GM18873 (cell line): ENCODE measurements around the gene OR10H4.
"Not testable (repeated sequence)": the region's sequence is repeated elsewhere in the genome, so short reads cannot be mapped to it uniquely, and the experiment has no call there.

Experiments used
- ATAC-seq: cut with Tn5 transposase; IDR thresholded peaks from one replicate; pipeline ENCODE4 v1.9.1; 2021; ENCODE audit warnings: mild to moderate bottlenecking, moderate library complexity, moderate number of reproducible peaks; ENCODE audit not compliant: unreplicated experiment, low FRiP score

The OR10H4 gene, protein sequence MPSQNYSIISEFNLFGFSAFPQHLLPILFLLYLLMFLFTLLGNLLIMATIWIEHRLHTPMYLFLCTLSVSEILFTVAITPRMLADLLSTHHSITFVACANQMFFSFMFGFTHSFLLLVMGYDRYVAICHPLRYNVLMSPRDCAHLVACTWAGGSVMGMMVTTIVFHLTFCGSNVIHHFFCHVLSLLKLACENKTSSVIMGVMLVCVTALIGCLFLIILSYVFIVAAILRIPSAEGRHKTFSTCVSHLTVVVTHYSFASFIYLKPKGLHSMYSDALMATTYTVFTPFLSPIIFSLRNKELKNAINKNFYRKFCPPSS

DNA sequence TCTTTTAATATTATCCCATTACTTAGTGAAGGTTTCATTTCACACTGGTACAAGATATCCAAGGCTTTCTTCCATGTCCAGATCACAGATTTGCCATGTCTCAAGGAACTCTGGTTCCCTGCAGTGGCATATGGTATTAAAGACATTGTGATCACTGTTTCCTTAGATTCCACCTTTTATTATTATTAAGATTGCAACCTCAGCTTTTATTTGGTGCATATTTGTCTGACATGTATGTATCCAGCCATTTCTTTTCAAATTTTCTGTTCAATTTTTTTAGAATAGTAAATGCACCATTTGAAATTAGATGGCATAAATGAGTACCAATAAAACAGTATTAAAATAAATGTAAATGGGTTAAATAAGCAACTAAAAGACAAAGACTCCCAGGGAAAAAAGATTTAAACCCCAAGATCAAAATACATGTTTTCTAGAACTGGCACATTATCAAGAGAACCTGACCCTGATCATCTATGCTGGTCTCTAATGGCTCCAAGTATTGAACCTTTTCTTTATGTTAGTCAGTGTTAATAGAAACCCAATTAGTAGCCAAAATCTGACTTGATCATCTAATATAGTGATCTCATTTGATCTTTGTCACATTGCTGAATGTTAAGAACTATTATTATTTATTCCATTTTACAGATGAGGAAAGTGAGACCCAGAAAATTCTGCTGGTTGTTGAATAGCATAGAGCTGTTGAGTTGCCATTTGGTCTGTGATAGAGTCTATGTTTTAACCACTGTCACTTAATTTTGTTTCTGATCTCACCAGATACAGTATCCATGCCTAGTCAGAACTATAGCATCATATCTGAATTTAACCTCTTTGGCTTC lies at the start of gene OR10H4:
Gene OR10H4 (plus strand): TSS at position 786 of the 836 bp plus-strand sequence. CDS start 0 bp downstream, at position 786.
- no peak for ATAC-seq

DNA sequence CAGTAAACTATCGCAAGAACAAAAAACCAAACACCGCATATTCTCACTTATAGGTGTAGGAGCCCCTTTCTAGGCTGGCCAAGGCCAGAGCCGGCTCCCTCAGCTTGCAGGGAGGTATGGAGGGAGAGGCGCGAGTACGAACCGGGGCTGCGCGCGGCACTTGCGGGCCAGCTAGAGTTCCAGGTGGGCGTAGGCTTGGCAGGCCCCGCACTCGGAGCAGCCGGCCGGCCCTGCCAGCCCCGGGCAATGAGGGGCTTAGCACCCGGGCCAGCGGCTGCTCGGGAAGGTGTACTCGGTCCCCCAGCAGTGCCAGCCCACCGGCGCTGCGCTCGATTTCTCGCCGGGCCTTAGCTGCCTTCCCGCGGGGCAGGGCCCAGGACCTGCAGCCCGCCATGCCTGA lies 49.2 kb upstream of the OR10H4 start:
- not testable (repeated sequence) for ATAC-seq

- ATAC-seq: not testable (repeated sequence)
These were observed 48.8 kb upstream of the OR10H4 start for GRCh38 chr19:15900032-15900431.

DNA sequence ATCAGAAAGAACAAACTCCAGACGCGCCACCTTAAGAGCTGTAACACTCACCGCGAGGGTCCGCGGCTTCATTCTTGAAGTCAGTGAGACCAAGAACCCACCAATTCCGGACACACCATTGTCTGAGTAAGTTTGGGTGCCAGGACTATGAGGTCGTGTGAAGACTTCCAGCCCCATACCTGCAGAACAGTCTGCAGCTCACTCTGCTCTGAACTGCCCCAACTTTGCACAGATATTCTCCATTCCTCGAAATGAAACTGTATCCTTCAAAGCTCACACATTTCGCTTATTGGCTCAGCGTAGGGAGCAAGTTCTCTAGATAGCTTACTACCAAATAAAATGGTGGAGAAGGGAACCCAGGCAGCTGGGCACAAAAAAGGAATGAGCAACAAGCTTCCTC lies 48.3 kb upstream of the OR10H4 start:
- ATAC-seq: no peak

GRCh38 chr19:15902254-15902653 lies 46.6 kb upstream of the OR10H4 start:
- no peak for ATAC-seq

DNA sequence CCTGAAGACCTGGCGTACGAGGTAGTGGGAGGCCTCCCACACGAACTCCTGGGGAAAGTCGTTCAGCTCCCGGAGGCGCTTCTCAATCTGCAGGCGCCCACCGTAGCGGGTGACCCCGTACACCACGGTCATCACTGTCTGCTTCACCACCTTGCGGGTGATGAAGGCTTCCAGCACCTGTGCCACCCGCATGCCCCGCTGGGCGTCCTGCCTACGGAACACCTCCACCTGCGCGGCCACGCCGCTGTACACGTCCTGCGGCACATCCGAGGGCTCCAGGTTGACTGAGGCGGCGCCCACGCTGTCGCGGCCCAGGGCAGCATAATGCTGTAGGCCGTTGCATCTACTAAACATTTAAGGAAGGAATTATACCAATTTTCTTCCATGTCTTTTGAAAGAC lies 45.9 kb upstream of the OR10H4 start:
- not testable (repeated sequence) for ATAC-seq

- ATAC-seq: no peak
These were observed 43.8 kb upstream of the OR10H4 start for GRCh38 chr19:15905026-15905425.

- ATAC-seq: no peak
These were observed 37.1 kb upstream of the OR10H4 start for GRCh38 chr19:15911599-15912235.

DNA sequence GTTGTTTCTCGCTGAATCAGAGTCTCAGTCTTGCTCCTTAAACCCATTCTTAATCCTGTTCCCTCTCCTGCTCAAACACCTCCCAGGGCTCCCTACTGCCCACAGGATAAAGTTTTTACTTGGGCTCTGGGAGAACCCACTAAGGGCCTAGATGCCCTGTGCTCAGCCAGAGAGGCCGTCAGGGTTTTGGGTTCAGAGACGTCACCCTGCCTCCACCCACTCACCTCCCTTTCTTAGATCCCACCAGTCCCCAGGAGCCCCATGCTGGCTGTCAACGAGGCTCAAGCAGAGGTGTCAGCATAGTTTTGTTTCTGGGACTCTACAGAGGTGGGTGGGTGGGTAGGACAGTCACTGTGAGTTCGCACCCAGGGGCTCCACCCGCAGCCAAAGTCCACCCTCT lies 35.4 kb upstream of the OR10H4 start:
- no peak for ATAC-seq

GRCh38 chr19:15913830-15914229 lies 35.0 kb upstream of the OR10H4 start:
- no peak for ATAC-seq

GRCh38 chr19:15915109-15915508 lies 33.7 kb upstream of the OR10H4 start:
- ATAC-seq: no peak

DNA sequence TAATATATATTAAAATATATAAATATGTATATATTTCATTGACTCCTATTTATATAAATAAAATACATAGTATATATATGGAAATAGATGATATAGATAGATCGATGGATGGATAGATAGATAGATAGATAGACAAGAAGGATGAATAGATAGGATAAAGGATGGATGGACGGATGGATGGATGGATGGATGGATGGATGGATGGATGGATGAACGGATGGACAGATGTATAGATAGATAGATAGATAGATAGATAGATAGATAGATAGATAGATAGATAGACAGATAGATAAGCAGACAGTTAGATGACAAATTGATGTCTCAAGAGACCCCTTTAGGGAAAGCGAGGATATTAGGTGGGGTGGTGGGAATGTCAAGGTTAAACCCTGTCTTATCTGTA lies 29.6 kb upstream of the OR10H4 start:
- no peak for ATAC-seq

GRCh38 chr19:15922021-15922420 lies 26.8 kb upstream of the OR10H4 start:
- ATAC-seq: no peak

DNA sequence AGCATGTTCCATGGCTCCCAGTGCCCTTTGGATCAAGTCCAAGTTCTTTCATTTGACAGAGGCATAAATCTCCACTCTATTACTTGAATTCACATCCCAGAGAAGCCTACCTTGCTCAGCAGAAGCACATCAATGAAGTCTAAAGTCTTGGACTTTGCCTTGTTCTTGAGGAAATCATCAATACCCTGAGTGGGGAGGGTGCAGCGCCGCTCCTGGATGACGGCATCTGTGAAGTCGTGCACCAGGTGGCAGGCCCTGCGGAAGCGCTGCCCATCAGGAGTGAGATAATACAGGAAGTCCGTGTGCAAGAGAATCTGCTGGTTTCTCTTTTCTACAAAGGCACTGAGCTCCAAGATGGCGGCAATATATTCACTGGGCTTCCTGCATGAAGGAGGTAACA lies 25.1 kb upstream of the OR10H4 start:
- ATAC-seq: no peak

GRCh38 chr19:15926484-15926883 lies 22.3 kb upstream of the OR10H4 start:
- no peak for ATAC-seq

- no peak for ATAC-seq
These were observed 20.5 kb upstream of the OR10H4 start for GRCh38 chr19:15928321-15928720.

- ATAC-seq: not testable (repeated sequence)
These were observed 15.0 kb upstream of the OR10H4 start for GRCh38 chr19:15933761-15934331.

- ATAC-seq: no peak
These were observed 14.3 kb upstream of the OR10H4 start, which contains the start of gene CYP4F11 for GRCh38 chr19:15934332-15935078. Gene CYP4F11 (minus strand): TSS chr19:15934529. CDS start chr19:15934408, 121 bp downstream.

- no peak for ATAC-seq
These were observed 13.6 kb upstream of the OR10H4 start for GRCh38 chr19:15935167-15935702.

DNA sequence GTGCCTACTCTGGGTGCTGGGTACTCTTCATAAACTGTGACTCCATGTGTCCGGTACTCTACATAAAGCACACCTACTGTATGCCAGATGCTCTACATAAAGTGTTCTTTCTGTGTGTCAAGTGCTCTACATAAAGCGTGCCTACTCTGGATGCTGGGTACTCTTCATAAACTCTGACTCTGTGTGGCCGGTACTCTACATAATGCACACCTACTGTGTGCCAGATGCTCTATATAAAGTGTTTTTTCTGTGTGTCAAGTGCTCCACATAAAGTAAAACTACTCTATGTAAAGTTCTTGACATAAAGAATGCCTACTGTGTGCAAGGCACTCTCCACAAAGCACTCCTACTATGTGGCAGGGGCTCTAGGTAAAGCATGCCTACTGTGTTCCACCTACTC lies 12.6 kb upstream of the OR10H4 start:
- ATAC-seq: no peak
